ENCODE results near the gene HOMER2.

The HOMER2 gene

DNA sequence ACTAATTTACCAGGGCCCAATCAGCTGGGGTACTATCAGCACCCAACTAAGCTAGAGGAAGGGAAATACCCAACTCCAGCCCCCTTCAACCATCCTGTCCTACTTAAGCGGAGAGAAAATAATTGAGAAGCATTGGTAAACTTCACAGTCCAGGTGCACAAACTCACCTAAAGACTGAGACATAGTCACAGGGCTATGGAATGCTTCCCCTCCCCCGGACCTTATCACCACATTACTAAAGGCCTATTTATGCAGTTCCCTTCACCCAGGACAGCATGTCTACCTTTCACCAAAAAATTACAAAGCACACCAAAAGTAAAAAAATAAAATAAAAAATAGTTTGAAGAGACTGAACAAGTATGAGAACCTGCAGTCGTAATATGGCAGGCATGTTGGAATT, 47.9 kb downstream of the HOMER2 start:
- H3K27me3 ChIP-seq, result no peaks in the 10 kb centered on the region
- H3K27ac ChIP-seq, result no peak overlapping the region
- H3K9me3 ChIP-seq, result no peaks in the 10 kb centered on the region
- no peak for TF ChIP-seq CTCF (IDR thresholded peaks at IDR 0.05)
- no peaks in the 10 kb centered on the region for H3K36me3 ChIP-seq
- no peak overlapping the region for H3K4me3 ChIP-seq (ENCODE audit: low read depth in 1 of 2, low read length in 1 of 2)
- no peaks in the 10 kb centered on the region for H3K4me1 ChIP-seq (ENCODE audit: control insufficient read depth in 1 of 2, insufficient read depth in 1 of 2, low read depth in 1 of 2, low read length in 1 of 2)

- TF ChIP-seq CTCF (IDR thresholded peaks at IDR 0.05), result no peak
- H3K4me3 ChIP-seq (ENCODE audit: low read depth in 1 of 2, low read length in 1 of 2), result no peak overlapping the region
- H3K9me3 ChIP-seq, result no peaks in the 10 kb centered on the region
- H3K36me3 ChIP-seq, result no peaks in the 10 kb centered on the region
- no peaks in the 10 kb centered on the region for H3K4me1 ChIP-seq (ENCODE audit: control insufficient read depth in 1 of 2, insufficient read depth in 1 of 2, low read depth in 1 of 2, low read length in 1 of 2)
- no peaks in the 10 kb centered on the region for H3K27me3 ChIP-seq
- H3K27ac ChIP-seq, result no peak overlapping the region
Measured at GRCh38 chr15:82903511-82903910, 49.0 kb downstream of the HOMER2 start.

GRCh38 chr15:82901114-82901805, 51.3 kb downstream of the HOMER2 start:
- Histone ChIP-seq H3K4me3 (ENCODE audit: low read depth in 1 of 2, low read length in 1 of 2) (no peak overlapping the region), H3K27ac (no peak overlapping the region), H3K9me3 (no peaks in the 10 kb centered on the region), H3K4me1 (ENCODE audit: control insufficient read depth in 1 of 2, insufficient read depth in 1 of 2, low read depth in 1 of 2, low read length in 1 of 2) (peaks cover 0 to 4% of the 10 kb centered on the region in 2 experiments), H3K36me3 (no peaks in the 10 kb centered on the region), H3K27me3 (no peaks in the 10 kb centered on the region)
- no peak for TF ChIP-seq CTCF (IDR thresholded peaks at IDR 0.05)

DNA sequence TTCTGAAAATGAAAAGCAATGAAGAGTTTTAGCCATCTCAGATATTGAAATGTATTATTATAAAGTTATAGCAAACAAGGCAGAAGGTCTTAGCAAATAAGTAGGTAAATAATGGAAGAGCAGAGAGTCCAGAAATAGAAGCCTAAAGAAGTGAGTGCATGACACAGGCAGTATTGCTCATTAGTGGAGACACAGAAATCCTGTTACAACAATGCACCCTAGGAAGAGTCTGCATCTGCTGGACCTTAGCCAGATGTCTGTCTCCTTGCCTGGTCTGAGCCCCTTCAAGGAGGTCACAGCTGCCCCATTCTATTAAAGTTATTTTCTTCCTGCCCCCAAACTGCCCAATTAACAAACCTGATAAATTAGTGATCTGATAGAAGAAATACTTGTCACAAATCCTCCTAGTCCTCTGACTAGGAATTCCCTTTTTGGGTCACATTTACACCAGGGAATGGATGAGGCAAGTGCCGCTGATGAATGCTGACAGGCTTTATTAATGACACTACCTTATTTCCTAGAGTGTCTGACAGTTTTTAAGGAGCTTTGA, 51.9 kb downstream of the HOMER2 start:
- Histone ChIP-seq H3K9me3 (no peaks in the 10 kb centered on the region), H3K36me3 (no peaks in the 10 kb centered on the region), H3K27me3 (no peaks in the 10 kb centered on the region), H3K4me1 (ENCODE audit: control insufficient read depth in 1 of 2, insufficient read depth in 1 of 2, low read depth in 1 of 2, low read length in 1 of 2) (peaks cover 0 to 4% of the 10 kb centered on the region in 2 experiments), H3K4me3 (ENCODE audit: low read depth in 1 of 2, low read length in 1 of 2) (no peak overlapping the region), H3K27ac (no peak overlapping the region)
- no peak for TF ChIP-seq CTCF (IDR thresholded peaks at IDR 0.05)

DNA sequence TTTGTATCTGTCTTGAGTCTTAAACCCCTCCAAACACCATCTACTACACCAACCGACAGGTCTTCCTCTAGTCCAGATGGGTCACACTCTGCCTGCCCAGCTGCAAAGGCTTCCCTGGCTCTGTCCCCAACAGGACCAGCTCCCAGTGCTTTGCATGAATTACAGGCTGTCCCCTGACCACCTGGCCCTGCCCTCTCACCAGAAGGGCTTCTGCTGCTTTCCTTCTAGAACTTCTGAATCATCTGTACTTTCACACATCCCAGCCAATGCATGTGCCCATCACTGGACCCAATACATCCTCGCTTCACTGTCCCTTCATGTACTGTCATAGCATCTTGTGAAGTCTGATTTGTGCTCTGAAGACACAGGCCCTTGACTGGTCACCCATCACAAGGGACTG, 53.6 kb downstream of the HOMER2 start:
- no peak for TF ChIP-seq CTCF (IDR thresholded peaks at IDR 0.05)
- Histone ChIP-seq H3K4me1 (ENCODE audit: control insufficient read depth in 1 of 2, insufficient read depth in 1 of 2, low read depth in 1 of 2, low read length in 1 of 2) (peaks cover 0 to 4% of the 10 kb centered on the region in 2 experiments), H3K27me3 (no peaks in the 10 kb centered on the region), H3K27ac (no peak overlapping the region), H3K36me3 (no peaks in the 10 kb centered on the region), H3K4me3 (ENCODE audit: low read depth in 1 of 2, low read length in 1 of 2) (no peak overlapping the region), H3K9me3 (no peaks in the 10 kb centered on the region)

All from neutrophil (primary cell).